ENCODE measurements around the gene FRMD6.

The FRMD6 gene

DNA sequence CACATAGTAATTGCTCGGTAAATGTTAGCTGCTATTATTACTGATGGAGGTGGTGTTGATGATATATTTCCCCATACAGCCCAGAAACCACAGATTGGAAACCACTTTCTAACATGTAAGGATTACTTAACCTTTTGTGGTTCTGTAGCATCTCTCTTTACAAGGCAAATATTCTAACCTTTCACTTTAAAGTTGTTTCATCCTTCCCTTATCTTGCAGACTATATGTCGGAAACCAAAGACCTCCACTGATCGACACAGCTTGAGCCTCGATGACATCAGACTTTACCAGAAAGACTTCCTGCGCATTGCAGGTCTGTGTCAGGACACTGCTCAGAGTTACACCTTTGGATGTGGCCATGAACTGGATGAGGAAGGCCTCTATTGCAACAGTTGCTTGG, 75.8 kb downstream of the FRMD6 start:
- H3K4me3 ChIP-seq (IDR thresholded peaks at IDR 0.05; ENCODE audit: insufficient read depth, low read depth, low read length): no peak overlapping the region
- no peak overlapping the region for H3K4me2 ChIP-seq
- H3K27me3 ChIP-seq (ENCODE audit: insufficient read depth, low read depth): no peaks in the 10 kb centered on the region
- no peak overlapping the region for H3K27ac ChIP-seq
- H3K79me2 ChIP-seq (ENCODE audit: insufficient read depth, low read depth): no peaks in the 10 kb centered on the region
- H3K9ac ChIP-seq: no peak overlapping the region
- TF ChIP-seq, protein P1, sequence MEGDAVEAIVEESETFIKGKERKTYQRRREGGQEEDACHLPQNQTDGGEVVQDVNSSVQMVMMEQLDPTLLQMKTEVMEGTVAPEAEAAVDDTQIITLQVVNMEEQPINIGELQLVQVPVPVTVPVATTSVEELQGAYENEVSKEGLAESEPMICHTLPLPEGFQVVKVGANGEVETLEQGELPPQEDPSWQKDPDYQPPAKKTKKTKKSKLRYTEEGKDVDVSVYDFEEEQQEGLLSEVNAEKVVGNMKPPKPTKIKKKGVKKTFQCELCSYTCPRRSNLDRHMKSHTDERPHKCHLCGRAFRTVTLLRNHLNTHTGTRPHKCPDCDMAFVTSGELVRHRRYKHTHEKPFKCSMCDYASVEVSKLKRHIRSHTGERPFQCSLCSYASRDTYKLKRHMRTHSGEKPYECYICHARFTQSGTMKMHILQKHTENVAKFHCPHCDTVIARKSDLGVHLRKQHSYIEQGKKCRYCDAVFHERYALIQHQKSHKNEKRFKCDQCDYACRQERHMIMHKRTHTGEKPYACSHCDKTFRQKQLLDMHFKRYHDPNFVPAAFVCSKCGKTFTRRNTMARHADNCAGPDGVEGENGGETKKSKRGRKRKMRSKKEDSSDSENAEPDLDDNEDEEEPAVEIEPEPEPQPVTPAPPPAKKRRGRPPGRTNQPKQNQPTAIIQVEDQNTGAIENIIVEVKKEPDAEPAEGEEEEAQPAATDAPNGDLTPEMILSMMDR (conservative IDR thresholded peaks at IDR 0.05; ENCODE audit: low read depth, low read length): no peak
- H2AFZ ChIP-seq (ENCODE audit: low read depth): no peak overlapping the region
- H3K4me1 ChIP-seq (ENCODE audit: low read depth, poor library complexity, severe bottlenecking): no peaks in the 10 kb centered on the region
- no peaks in the 10 kb centered on the region for H4K20me1 ChIP-seq (ENCODE audit: insufficient read depth)
- no peaks in the 10 kb centered on the region for H3K36me3 ChIP-seq (ENCODE audit: insufficient read depth)

DNA sequence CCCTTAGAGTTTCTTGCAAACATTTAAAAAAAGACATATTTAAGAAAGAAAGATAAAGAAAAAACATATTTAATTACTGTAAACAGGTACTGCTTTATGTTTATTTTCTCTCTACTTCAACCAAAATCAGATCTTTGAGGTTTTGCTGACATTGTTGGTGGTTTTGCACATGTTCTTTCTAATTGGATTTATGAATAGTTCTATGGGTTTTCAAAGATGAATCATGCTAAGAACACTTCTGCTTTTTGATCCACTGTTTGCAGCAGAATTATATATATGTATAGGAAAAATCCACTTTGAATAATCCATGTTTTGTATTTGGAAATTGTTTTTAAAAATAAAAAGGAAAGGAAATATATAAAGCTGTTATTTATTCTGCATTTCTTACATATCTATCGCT, 78.4 kb downstream of the FRMD6 start:
- Histone ChIP-seq H3K36me3 (ENCODE audit: insufficient read depth) (no peaks in the 10 kb centered on the region), H4K20me1 (ENCODE audit: insufficient read depth) (no peaks in the 10 kb centered on the region), H3K27ac (no peak overlapping the region), H3K79me2 (ENCODE audit: insufficient read depth, low read depth) (no peaks in the 10 kb centered on the region), H3K4me2 (no peak overlapping the region), H3K27me3 (ENCODE audit: insufficient read depth, low read depth) (no peaks in the 10 kb centered on the region), H3K4me3 (IDR thresholded peaks at IDR 0.05; ENCODE audit: insufficient read depth, low read depth, low read length) (no peak overlapping the region), H3K9ac (no peak overlapping the region), H2AFZ (ENCODE audit: low read depth) (no peak overlapping the region), H3K4me1 (ENCODE audit: low read depth, poor library complexity, severe bottlenecking) (no peaks in the 10 kb centered on the region)
- TF ChIP-seq, protein P1 (conservative IDR thresholded peaks at IDR 0.05; ENCODE audit: low read depth, low read length): no peak

DNA sequence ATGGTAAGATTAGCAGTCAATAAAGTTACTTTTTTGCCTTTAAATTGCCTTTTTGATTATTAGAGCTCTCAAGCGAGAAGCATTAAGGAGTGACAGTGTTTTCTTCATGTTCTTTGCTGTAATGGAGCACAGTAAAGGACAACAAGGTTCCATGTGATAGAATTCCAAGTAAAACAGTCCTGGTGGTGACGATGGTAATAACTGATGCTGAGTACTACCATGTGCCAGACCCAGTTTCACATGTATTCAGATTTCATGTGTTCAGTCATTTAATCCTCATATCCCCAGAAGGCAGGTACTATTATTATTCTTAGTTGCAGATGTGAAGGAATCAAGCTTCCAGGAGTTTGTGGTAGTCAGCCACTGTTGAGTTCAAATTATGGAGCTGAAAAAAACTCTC, 79.0 kb downstream of the FRMD6 start:
- Histone ChIP-seq H3K9ac (no peak overlapping the region), H3K4me1 (ENCODE audit: low read depth, poor library complexity, severe bottlenecking) (no peaks in the 10 kb centered on the region), H3K4me2 (no peak overlapping the region), H3K79me2 (ENCODE audit: insufficient read depth, low read depth) (no peaks in the 10 kb centered on the region), H3K4me3 (IDR thresholded peaks at IDR 0.05; ENCODE audit: insufficient read depth, low read depth, low read length) (no peak overlapping the region), H3K27me3 (ENCODE audit: insufficient read depth, low read depth) (no peaks in the 10 kb centered on the region), H2AFZ (ENCODE audit: low read depth) (no peak overlapping the region), H4K20me1 (ENCODE audit: insufficient read depth) (no peaks in the 10 kb centered on the region), H3K27ac (no peak overlapping the region), H3K36me3 (ENCODE audit: insufficient read depth) (no peaks in the 10 kb centered on the region)
- TF ChIP-seq, protein P1 (conservative IDR thresholded peaks at IDR 0.05; ENCODE audit: low read depth, low read length): no peak

DNA sequence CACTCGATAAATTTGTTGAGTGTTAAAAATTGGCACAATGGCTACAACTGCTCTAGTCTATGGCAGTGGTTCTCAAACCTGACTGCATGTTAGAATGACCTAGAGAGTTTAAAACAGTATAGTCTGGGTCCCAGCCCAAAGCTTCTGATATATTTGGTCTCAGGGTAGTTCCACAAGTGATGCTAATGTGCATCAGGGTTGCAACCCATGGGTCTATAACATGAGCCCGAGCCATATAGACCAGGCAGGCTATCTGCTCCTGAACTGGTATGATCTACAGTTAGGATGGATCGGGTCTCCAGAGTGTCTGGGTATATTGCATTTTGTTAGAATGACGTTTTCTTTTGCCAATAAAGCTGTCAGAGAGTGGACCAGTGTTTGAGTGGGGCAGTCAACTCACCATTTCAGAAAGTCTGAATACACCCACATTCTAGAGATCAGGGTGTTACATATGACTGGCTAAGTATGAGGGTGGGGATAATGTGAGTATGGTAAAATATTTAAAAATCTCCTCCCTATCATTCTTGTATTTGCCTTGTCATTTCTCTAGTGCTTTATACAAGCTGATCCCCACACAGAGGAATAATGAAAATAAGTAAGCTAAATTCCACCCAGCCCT, 80.9 kb downstream of the FRMD6 start:
- Histone ChIP-seq H3K4me1 (ENCODE audit: low read depth, poor library complexity, severe bottlenecking) (peaks cover 4% of the 10 kb centered on the region), H3K36me3 (ENCODE audit: insufficient read depth) (no peaks in the 10 kb centered on the region)

More for the DNA sequence above, 80.9 kb downstream of the FRMD6 start:
- H3K79me2 ChIP-seq (ENCODE audit: insufficient read depth, low read depth): no peaks in the 10 kb centered on the region
- H2AFZ ChIP-seq (ENCODE audit: low read depth): no peak overlapping the region
- no peak overlapping the region for H3K4me3 ChIP-seq (IDR thresholded peaks at IDR 0.05; ENCODE audit: insufficient read depth, low read depth, low read length)
- no peaks in the 10 kb centered on the region for H4K20me1 ChIP-seq (ENCODE audit: insufficient read depth)
- H3K9ac ChIP-seq: no peak overlapping the region
- H3K27ac ChIP-seq: no peak overlapping the region
- TF ChIP-seq, protein P1 (conservative IDR thresholded peaks at IDR 0.05; ENCODE audit: low read depth, low read length): no peak
- H3K4me2 ChIP-seq: no peak overlapping the region
- no peaks in the 10 kb centered on the region for H3K27me3 ChIP-seq (ENCODE audit: insufficient read depth, low read depth)

All from KMS-11 (cell line).